Left kidney (tissue), 2 donors: ENCODE data around the gene CDC34. TPM values are rescaled to one million over a fixed set of nuclear protein-coding genes. Genes with fewer than 3 reads are reported as not detected.

ENCODE experiments used
- DNase-seq: peaks from one replicate; pipeline ENCODE4 v3.0.0-alpha.2; 2013
- polyA plus RNA-seq: library from polyadenylated mRNA; unstranded; fragments of 120-200 nt; gene quantifications from one replicate; pipeline ENCODE4 v1.2.1, GENCODE V29; 2013; ENCODE audit not compliant: insufficient read length

Gene CDC34
- polyA plus RNA-seq, 1 donor: 46.2 TPM

DNA sequence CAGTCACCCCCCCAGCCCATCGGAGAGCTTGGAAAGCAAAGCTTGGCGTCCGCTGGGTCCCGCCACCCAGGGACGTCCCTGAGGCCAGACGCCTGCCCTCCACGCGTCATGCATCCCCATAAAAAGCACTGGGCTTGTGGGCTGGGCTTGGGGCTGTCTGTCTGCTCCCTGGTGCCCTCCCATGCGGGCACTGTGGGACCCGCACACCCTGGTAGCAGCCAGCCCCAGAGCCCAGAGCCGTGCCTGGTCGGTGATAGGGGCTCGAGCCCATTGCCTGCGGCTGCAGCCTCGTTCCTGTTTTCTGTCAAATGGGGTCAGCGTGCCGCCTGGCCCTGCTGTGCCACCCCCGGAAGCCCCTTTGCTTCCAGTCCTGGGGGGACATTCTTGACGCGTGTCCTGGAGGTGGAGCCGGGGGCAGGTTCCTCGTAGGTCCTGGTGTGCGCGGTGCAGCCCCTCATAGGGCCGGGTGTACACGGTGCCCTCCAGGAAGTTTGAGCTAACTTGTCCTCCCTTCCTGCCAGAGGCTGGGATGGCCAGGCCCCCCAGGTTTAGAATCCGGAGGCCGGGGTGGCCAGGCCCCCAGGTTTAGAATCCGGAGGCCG lies 8.0 kb downstream of the CDC34 start:
- no peak for DNase-seq

DNA sequence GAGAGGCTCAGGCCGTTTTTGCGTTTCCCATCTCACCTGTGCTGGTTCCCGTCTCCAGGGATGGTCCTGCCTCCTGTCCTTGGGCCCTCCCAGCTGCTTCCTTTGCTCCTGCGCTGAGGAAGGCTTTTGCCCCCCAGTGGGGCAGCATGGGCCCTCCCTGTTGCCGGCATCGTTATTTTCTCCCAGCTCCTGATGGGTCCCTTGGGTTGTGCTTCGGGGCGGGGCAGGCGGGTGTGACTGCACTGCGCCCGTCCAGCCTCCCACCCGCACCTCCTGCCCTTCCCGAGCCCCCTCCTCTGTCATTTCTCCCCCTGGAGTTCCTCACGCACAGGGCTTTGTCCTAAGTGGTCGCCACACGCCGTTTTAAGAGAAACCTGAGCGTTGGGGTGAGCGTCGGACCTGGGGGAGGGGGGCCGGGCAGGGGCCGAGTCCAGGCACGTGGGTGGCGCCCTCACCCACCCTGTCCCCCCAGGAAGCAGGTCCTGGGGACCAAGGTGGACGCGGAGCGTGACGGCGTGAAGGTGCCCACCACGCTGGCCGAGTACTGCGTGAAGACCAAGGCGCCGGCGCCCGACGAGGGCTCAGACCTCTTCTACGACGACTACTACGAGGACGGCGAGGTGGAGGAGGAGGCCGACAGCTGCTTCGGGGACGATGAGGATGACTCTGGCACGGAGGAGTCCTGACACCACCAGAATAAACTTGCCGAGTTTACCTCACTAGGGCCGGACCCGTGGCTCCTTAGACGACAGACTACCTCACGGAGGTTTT lies 9.5 kb downstream of the CDC34 start:
- DNase-seq: no peak

GRCh38 chr19:541699-542098 lies 10.1 kb downstream of the CDC34 start:
- no peak for DNase-seq

GRCh38 chr19:542173-542866 lies 10.8 kb downstream of the CDC34 start:
- no peak for DNase-seq

GRCh38 chr19:543910-544608 lies 12.5 kb downstream of the CDC34 start, which contains the start of gene GZMM:
GZMM (plus strand) TSS chr19:544053; CDS start chr19:544072, 19 bp downstream.
- no peak for DNase-seq

DNA sequence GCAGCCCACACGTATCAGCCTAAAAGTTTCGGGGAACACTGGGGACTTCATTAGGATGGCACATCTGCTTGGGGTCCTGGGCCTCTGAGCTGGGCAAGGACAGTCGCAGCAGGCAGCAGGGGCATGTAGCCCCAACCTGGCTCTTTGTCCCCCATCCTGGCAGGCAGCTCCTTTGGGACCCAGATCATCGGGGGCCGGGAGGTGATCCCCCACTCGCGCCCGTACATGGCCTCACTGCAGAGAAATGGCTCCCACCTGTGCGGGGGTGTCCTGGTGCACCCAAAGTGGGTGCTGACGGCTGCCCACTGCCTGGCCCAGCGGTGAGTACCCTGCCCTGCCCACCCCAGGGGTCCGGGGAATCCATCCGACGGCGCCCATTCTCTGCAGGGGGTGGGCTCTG lies 15.6 kb downstream of the CDC34 start:
- DNase-seq: no peak

DNA sequence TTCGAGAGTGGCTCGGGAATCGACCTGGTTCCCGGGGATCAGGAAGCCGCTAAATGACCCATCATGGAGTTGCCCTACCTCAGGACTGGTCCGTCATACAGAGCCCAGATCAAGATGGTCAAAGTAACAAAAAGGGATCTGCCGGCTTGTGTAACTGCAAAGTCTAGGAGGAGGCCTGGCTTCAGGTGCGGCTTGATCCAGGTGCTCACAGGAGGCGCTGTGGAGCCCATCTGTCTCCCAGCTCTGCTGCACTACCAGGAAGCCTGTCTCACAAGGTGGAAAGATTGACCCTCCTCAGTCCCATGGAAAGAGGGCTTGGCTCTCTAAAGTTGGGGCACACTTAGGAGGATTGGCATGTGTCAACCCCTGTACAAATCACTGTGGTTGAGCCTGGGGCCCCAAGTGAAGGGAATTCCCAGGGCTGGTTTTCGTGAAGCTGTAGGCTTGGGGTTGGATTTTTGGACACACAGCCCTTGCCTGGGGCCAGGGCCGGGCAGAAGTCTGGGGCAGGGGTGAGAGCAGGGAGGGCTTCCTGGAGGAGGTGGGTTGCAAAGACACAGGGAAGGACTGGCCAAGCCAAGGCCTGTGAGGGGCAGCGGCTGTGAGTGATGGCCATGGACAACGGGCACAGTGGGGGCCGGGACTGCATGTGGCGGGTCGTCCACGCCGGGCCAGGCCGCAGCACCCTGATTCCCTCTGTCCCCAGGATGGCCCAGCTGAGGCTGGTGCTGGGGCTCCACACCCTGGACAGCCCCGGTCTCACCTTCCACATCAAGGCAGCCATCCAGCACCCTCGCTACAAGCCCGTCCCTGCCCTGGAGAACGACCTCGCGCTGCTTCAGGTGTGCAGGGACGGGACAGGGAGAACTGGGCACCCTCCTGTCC lies 16.5 kb downstream of the CDC34 start:
- no peak for DNase-seq

- no peak for DNase-seq
Observed at GRCh38 chr19:548886-549830, 17.6 kb downstream of the CDC34 start.

DNA sequence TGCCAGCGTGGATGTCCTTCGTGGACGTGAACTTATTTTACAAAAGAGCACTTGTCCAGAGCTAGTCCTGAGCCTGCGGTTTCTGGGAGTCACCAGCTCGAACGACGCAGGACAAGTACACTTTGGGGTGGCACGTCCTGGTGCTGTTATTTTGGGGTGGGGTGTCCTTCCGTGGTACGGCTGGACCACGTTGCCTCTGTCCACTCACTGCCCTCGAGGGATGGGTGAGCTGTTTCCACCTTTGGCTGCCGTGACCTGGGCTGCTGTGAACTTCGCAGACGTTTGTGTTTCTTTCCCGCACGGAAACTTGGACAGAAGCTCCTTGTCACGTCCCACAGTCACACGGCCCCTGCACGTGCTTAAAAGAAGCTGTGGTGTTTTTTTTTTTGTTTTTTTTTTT lies 23.3 kb downstream of the CDC34 start:
- DNase-seq: no peak

DNA sequence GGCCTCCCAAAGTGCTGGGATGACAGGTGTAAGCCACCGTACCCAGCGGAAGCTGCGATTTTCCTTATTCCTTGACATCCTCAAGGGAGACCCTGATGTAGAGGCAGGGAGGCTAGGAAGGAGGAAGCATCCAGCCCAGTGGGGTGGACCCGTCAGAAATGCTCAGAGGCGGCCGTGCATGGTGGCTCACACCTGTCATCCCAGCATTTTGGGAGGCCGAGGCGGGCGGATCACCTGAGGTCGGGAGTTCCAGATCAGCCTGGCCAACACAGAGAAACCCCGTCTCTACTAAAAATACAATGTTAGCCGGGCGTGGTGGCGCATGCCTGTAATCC lies 23.9 kb downstream of the CDC34 start:
- no peak for DNase-seq

DNA sequence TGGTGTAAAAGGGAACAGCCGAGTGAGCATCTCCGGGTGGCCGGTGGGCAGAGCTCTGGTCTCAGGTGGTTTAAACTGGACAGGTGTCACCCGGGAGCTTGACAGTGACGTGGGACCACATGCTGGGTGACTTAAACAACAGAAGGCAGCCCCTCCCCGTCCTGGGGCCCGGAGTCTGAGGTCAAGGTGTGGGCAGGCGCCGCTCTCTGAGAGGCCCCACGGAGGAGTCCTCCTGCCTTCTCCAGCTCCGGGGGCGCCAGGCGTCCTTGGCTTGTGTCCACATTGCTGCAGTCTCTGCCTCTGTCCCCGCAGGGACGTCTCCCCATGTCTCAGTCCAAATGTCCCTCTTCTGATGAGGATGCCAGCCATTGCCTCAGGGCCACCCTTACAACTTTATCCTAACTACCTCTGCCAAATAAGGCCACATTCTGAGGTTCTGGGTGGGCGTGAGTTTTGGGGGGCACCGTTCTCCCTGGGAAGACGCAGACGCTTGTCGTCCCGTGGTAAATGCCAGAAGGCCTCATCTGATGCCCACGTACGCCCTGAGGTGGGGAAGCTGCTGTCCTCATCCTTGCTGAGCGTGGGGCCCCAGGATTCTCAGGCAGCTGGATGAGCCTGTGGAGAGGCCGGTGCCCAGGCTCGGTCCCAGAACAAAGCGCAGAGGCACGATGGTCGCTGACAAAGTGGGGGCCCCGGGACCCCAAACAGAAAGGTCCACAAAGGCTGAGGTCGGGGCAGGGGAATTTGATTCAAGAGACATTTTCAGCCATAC lies 25.2 kb downstream of the CDC34 start:
- no peak for DNase-seq

DNA sequence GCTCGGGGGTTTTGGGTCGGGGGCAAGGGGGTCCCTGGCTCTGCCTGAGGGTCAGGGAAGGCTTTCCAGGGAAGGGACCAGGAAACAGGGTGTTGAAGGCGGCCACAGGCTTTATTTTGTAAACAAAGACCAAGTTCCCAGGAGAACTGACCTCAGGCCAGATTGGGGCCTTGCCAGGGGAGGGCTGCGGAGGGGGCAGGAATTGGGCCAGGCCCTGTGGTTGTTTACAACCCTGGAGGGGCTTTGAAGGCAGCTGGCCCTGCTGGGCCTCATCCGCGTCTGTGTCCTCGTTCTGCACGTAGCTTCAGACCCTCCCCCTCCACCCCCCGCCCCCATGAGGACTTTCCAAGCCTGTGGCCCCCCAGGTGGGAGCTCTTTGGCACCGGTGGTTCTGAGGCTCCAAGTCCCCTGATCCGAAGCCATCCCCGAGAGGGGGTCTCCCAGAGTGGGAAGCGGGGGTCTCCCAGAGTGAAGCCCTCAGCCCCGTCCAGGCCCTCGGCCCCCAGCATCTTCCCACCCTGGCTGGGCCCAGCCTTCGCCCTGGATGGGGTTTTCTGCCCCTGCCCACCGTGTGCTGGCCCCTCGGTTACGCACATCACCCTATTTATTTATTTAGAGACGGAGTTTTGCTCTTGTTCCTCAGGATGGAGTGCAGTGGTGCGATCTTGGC lies 27.3 kb downstream of the CDC34 start:
- no peak for DNase-seq

DNA sequence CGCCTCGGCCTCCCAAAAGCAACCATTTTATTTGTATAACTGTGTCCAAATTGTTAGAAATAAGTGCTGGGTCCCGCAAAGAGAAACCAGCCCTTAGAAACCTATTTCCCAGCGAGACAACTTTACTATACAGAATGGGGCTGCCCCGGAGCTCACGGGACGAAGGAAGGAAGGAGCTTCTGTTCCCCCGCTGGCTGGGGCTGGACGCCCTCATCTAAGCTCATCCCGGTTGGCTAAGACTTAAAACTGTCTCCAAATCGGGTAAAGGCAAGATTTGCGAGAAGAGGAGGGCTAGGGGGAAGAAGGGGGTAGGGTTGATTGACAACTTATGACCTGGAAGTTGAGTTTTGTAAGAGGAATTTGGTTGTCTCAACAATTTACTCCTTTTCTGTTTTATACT lies 28.6 kb downstream of the CDC34 start:
- DNase-seq: no peak

DNA sequence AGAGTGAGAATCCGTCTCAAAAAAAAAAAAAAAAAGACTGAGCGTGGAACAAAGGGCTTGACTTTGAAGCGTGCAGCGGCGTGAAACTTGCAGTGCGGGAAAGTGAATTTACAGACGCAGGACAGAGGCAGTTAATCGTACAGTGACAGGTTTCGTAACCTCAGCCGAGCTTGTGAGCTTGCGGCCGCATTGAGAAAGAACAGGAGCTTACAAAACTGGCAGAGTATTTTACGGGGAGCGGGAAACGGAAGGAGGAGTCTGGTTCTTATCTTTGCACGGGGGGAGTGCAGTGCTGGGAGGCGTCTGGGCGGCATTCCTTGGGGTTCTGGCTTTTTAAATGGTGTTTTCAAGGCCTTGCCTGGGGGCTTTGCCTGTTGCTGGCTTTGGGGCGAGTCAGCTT lies 34.8 kb downstream of the CDC34 start:
- no peak for DNase-seq

DNA sequence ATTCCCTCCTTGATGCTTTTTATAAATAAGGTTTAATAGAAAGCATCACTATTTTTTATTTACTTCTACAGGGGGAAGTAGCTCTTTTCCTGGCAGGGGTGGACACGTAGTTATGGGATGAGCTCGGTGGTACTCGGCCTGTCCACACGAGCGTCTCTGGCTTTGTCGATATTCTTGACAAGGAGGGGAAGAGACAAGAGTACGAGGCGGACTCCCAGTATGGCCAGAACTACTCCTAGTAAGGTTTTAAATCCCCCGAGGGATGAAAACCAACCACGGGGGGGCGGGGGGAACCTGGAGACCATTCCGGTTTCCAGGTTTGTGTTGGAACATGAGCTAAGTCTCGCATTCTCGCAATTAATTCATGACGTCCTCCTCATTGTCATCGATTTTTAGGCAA lies 35.3 kb downstream of the CDC34 start:
- no peak for DNase-seq

- no peak for DNase-seq
Observed at GRCh38 chr19:567296-567900, 35.8 kb downstream of the CDC34 start.

DNA sequence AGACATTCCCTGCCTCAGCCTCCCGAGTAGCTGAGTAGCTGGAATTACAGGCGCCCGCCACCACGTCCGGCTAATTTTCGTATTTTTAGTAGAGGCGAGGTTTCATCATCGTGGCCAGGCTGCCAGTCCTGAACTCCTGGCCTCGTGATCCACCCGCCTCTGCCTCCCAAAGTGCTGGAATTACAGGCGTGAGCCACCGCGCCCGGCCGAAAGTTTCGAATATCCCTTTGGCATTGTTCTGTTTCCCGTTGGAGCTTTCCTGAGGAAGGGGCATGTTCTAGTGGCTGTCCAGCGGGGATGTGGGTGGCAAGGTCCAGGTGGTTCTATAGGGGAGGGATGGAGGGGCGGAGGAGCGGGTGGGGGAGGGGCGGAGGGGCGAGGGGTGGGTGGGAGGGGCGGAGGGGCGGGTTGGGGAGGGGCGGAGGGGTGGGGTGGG lies 38.7 kb downstream of the CDC34 start:
- DNase-seq: no peak

DNA sequence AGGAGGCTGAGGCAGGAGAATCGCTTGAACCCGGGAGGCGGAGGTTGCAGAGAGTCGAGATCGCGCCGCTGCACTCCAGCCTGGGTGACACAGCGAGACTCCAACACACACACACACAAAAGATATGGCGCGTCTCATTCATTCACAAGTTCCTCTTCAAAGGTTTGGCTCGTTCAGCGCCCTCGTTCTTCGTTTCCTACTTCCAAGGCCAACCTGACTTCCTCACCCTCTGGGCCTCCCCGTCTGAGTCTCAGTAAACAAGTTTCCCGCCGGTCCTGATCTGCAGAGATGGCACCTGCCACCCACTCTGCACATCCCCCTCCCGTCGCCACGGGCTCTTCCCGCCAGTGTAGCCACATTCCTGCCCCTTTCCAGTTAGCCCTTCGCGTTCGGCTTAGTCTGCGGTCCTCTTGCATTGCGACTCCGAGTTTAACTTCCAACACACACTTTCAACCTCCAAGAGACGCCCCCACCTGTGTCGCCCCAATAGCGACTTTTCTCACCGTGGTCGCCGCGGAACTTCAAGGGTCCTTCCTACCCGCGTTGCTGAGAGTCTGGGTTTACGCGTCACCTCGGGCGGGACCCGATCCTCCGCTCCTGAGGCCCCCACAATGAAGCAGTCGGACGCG lies 39.5 kb downstream of the CDC34 start:
- DNase-seq: no peak
